GM19328 (cell line): ENCODE results near the gene ARHGEF4.
"Not testable (repeated sequence)": the region's sequence is repeated elsewhere in the genome, so short reads cannot be mapped to it uniquely, and the experiment has no call there.

ENCODE experiments used
- ATAC-seq: cut with Tn5 transposase; IDR thresholded peaks from one replicate; pipeline ENCODE4 v1.9.1; 2021; ENCODE audit warnings: mild to moderate bottlenecking, moderate library complexity; ENCODE audit not compliant: unreplicated experiment

ARHGEF4 gene

GRCh38 chr2:130882111-130882690, 45.5 kb downstream of the ARHGEF4 start:
- no peak for ATAC-seq

GRCh38 chr2:130882991-130883390, 46.3 kb downstream of the ARHGEF4 start:
- ATAC-seq, result no peak

DNA sequence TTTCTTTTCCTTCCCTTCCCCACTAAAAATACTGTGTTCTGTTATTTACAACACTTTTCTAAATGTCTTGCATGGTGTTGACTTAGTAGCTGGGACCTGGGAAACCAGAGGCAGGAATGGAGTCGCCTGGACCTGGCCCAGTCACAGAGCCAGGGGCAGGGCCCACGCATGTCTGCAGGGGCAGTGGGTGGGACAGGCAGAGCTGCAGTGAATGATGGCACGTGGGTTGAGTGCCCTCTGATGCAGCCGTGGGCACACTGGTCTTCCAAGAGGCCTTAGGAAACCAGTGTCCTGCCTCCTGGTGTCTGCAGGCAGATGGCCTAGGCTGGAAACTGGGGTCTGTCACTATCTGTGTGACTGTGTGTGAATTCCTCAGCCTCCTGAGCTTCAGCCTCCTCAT, 46.8 kb downstream of the ARHGEF4 start:
- no peak for ATAC-seq

DNA sequence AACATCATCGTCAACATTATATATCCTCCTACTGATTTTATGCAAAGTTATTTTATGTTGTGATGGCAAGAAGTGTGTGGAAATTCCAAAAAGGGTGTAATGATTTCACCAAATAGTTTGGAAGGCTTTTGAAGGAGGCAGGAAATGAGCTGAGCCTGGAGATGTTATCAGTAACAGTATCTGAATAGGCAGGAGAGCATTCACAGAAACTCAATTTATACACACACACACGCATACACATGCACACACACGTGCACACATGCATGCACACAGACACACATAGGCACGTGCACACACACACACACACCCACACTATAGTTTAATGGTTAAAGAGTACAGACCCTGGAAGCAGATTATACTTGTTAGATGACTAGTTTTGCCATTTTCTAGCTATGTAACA, 47.3 kb downstream of the ARHGEF4 start:
- no peak for ATAC-seq

DNA sequence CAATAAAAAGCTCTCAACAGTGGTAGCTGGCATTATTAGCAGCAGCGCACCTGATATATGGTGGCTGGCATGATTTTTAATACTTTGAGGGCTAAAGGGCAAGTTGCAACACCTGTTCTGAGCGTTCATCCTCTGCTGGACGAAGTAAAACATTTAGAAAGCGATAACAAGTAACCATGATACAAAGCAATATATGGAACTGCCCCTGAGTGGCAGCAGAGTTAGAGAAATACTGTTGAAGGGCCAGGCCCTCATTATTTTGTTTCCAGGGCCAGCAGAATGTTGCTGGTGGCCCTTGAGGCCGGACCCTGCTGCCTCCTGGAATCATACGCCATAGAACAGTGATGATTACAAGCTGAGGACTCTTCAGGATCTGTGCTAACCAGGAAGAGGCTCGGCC, 47.8 kb downstream of the ARHGEF4 start:
- no peak for ATAC-seq

- no peak for ATAC-seq
These were observed 50.9 kb downstream of the ARHGEF4 start for GRCh38 chr2:130887643-130888042.

DNA sequence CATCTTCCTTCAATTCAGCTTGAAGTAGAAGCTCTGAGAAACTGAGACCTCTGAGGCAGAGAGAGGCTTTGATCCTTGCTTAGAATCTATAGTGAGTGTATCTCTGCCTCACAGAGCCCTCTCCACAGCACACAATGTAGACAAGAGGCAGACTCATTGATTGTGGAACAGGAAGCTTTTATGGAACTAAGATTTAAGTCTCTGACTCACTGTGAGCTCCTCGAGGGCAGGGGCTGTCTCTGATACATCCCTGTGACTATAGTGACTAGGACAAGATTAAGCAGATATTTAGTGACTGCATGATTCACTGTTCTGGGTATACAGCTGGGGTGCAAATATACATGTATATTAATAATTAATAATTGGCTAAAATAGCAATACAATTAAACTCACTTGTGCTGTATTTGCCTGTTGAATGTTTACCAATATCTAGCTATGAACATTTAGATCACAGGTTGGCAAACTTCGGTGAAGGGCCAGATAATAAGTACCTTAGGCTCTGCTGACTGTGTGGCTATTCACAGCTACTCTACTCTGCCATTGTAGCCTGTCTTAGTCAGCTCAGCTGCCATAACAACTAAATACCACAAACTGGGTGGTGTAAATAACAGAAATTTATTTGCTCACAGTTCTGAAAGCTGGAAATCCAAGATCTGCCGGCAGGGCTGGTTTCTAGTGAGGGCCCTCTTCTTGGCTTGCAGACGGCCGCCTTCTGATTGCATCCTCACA, 54.4 kb downstream of the ARHGEF4 start:
- ATAC-seq, result no peak

DNA sequence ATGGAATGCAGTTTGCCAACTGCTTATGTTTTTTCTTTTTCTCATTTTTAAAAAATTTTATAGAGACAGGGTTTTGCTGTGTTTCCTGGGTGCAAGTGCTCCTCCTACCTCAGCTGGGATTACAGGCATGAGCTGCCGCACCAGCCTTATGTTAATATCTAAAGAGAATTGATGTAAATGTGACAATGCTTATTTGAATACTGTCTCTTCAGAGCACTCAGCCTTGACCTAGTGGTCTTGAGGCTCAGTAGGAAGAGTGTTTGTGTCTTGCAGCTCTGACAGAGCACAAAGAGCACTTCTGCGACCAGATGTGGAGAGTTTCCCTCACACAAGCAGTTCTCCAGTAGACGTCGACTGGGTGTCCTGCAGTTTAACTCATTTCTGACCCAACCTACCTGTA, 55.3 kb downstream of the ARHGEF4 start:
- ATAC-seq, result no peak

GRCh38 chr2:130892793-130893785, 56.4 kb downstream of the ARHGEF4 start:
- no peak for ATAC-seq

DNA sequence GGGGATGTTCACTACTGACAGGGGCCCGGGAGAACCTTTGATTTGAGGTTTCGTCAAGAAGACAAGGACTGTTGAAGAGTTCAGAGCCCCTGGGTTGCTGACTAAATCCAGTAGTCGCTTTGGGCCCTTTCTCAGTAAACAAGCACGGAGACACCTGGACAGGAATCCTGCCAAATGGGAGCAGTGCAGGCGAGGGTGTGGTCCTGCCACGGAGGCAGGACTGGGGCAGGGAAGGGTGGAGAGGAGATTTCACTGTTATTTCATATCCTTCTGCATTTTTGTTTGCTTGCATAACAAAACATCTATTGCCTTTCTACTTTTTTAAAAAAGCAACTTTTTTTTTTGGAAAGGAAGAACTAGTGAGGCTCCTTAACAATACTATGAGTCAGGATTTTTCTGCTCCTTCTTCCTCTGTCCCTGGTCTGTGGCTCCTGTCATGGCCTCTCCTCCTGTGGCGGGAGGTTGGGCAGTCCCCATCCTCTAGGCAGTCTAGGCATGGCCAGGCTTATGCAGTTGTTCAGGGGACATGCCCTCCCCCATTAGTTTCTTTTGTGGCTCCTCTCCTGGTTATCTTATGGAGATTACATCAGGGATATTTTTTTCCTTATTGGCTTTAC, 57.7 kb downstream of the ARHGEF4 start:
- no peak for ATAC-seq

- ATAC-seq, result no peak
These were observed 60.1 kb downstream of the ARHGEF4 start for GRCh38 chr2:130896813-130897212.

- ATAC-seq, result no peak
These were observed 61.8 kb downstream of the ARHGEF4 start for GRCh38 chr2:130898553-130898952.

GRCh38 chr2:130899306-130899705, 62.6 kb downstream of the ARHGEF4 start:
- no peak for ATAC-seq

GRCh38 chr2:130901061-130901460, 64.3 kb downstream of the ARHGEF4 start:
- ATAC-seq, result no peak

DNA sequence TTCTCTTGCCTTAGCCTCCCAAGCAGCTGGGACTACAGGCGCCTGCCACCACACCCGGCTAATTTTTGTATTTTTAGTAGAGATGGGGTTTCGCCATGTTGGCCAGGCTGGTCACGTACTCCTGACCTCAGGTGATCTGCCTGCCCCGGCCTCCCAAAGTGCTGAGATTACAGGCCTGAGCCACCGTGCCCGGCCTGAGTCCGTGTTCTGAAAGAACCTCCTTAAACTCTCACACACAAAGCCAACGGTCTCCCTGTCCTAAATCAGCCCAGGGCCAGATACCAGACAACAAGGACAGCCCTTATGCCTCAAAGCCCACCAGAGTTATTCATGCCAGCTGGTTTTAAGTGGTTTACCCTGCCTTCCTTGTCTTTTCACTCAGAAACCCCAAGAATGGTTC, 64.9 kb downstream of the ARHGEF4 start:
- not testable (repeated sequence) for ATAC-seq

DNA sequence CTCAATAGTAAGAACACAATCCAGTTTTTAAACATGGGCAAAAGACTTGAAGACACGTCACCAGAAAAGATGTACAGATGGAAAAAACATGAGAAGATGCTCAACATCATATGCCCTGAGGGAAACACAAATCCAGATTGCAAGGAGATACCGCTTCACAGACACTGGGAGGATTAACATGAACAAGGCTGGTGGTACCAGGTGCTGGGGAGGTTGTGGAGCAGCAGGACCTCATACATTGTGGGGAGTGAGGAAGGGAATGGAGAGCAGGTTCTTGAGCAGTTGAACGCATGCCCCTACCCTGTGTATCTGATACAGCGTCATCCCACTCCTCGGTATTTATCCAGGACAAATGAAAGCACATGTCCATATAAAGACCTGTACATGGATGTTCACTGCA, 72.1 kb downstream of the ARHGEF4 start:
- ATAC-seq, result no peak

DNA sequence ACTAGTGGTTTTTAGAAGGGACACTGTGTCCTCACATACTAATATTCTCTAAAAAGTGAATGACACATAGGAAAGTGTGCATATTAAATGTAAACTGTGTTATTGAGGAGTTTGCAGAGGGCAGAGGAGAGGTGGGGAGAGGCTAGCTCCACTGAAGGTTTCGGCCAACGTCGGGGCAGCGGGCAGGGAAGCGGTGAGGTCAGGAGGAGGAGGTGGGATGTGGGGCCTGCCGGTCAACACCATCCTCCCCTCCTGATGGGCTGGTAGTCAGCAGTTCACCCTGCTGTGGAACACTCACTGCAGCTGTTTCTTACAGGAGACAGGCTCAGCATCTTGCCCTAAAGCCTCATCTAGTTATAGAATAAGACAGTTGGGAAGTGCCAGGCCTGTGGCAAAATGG, 74.2 kb downstream of the ARHGEF4 start:
- no peak for ATAC-seq

DNA sequence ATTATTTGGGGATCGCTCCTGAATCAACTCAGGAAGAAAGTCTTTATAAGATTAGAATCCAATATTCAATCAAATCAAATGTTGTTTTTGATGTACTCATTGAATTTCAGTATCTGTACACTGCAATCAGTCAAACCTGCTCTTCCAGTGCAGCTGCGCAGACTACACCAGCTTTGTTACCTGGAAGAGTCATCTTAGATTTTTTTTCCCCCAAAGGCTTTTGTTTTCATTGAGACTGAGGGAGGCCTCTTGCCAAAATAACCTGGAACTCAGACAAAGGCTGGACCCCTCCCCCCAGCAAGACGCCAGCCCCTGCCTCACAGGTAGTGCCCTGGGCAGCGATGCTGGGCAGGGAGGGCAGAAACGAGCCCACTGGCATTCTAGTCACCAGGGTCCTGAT, 74.8 kb downstream of the ARHGEF4 start:
- ATAC-seq, result no peak

- no peak for ATAC-seq
These were observed 75.3 kb downstream of the ARHGEF4 start for GRCh38 chr2:130911996-130912395.

- no peak for ATAC-seq
These were observed 75.8 kb downstream of the ARHGEF4 start for GRCh38 chr2:130912471-130912870.

DNA sequence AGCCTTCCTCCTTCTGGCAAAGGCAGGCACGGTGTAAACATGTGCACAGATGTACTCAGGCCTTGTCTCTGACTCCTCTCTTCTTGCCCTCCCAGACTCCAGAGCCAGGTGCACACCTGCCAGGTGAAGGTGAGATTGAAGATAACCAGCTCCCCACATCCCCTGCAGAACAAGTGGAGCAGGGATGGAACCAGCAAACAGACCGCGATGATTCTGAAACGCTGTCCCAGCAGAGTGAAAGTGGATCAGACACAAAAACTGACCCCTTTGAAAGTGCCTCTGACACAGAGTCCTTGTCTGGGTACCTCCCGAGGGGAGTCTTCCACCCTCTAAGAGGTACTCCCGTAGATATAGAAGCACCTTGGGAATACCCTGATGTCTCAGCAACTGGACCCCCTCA, 77.2 kb downstream of the ARHGEF4 start:
- no peak for ATAC-seq
